GM19438 (cell line): ENCODE results near the gene TSPAN32.
"Not testable (repeated sequence)": the region's sequence is repeated elsewhere in the genome, so short reads cannot be mapped to it uniquely, and the experiment has no call there.

Experiments used
- ATAC-seq: cut with Tn5 transposase; IDR thresholded peaks from one replicate; pipeline ENCODE4 v1.9.1; 2021; ENCODE audit warnings: low read depth; ENCODE audit not compliant: unreplicated experiment

TSPAN32 gene

DNA sequence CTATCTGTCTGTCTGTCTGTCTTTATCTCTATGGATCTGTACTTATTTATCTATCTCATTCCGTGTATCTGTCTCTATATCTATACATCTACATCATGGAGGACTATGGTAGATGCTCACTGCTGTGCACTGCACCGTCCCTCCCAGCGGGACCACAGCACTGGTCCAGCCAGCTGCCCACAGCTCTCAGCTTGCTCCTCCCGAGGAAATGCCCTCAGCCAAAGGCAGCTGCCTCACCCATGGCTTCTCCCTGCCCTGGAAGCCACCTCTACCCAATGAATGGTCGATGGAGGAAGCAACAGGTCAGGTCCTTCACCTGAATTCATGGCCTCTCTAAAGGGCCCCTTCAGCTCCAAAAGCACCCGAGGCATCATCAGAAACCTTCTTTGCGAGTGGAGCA is 60.6 kb downstream of the TSPAN32 start:
- ATAC-seq: no peak

DNA sequence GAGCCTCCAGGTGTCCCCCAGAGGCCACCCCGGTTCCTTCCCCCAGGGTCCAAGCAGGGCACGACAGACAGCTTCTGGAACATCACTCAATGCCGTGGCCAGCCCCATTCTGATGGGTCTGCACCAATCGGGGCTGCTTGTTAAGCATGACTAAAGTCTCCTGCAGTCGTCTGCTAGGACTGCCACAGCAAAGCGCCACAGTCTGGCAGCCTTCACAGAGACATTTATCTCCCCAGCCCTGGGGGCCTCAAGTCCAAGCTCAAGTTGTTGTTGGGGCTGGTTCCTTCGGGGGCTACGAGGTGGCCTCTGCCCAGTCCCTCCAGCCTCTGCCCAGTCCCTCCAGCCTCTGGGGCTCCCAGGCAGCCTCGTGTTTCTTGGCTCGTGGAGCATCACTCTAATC is 61.3 kb downstream of the TSPAN32 start:
- no peak for ATAC-seq

DNA sequence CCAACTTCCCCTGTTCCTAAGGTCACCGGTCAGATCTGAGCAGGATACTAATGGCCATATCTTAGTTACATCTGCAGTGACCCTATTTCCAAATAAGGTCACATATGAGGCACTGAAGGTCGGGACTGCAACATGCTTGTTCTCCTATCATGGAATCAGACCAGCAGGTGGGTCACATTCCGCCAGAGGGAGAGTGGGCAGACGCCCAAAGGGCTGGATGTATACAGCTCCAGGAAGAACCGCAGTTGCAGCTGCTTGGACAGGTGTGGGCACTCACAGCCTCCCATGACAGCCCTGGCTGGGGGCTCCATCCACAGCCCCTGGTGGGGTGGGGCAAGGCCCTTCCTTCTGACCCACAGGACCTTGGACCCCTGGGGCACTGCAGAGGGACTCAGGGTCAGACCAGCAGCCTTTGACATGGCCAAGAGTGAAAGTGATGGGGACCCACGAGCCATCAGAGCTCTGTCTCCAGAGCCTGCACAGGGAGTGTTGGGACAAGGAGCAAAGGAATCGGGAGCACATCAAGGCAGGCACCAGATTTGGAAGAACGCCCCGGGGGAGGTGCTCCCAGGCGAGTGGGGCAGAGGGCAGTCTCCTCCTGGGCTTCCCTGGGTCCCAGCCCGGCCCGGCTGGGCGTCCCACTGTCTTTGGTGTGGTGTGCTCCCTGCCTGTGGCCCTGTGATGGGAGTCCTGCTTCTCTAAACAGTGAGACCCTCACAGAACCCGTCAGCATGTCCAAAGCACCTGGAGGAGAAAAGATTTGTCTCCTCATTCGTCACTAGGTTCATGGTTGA is 62.0 kb downstream of the TSPAN32 start:
- ATAC-seq: no peak

GRCh38 chr11:2364386-2364785 is 62.6 kb downstream of the TSPAN32 start:
- ATAC-seq: not testable (repeated sequence)

GRCh38 chr11:2365571-2366210 is 63.9 kb downstream of the TSPAN32 start:
- ATAC-seq: no peak

GRCh38 chr11:2366276-2366675 is 64.5 kb downstream of the TSPAN32 start:
- no peak for ATAC-seq

DNA sequence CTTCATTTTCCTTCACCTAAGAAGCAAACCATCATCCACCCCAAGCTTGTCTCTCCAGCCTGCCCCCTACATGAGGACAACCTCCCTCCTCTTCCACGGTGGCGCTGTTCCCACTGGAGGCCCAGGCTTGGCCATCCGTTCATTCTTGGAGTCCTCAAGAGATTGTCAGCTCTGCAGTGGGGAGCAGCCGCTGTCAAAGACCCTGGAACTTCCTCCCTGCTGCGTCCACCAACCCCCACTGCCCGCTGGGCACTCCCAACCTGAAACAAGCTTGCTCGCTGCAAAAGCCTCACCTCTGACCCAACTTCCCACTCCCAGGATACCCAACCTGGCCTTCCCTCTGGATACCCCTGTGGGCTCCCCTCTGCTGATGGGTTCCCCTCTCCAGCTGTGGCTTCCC is 64.9 kb downstream of the TSPAN32 start:
- no peak for ATAC-seq

DNA sequence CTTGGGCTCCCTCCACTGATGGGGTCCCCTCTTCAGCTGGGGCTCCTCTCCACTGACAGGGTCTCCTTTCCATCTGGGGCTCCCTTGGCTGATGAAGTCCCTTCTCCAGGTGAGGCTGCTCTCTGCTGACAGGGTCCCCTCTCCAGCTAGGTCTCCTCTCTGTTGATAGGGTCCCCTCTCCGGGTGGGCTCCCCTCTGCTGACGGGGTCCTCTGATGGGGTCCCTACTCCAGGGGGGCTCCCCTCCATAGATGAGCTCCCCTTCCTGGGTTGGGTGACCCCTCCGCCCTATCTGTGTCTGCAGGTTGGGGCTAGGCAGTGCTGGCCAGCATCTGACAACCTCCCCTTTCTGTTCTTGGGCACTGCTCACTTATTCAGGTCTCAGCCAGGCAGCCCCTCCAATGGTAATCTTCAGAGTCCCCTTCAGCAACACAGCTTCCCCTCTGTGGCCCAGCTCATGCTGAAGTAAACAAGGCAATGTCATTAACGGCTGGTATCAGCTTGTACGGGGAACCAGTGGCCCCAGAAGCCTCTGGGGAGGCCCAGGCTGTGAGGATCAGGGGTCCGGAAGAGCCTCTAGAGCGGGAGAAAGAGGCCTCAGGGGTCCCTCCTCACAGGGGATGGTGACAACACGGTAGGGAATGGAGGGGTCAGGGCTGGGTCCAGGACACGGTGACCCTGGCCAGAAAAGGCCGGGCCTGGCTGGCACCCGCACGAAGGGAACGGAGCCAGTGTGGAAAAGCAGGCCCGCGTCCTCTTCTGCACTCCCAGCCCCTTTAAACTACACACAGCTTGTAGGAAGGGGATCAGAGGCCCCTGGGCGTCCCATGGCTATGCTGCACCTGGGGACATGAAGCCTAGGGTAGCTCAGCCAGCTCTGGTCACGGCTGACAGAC is 65.7 kb downstream of the TSPAN32 start:
- no peak for ATAC-seq
